ENCODE measurements around the gene SCG3.

SCG3 gene

GRCh38 chr15:51758645-51759044 lies 77.3 kb downstream of the SCG3 start:
- DNase-seq (ENCODE audit: low read depth): no peak

- no peak for DNase-seq (ENCODE audit: low read depth)
These were observed 78.3 kb downstream of the SCG3 start for GRCh38 chr15:51759557-51760070.

GRCh38 chr15:51760805-51761204 lies 79.5 kb downstream of the SCG3 start:
- no peak for DNase-seq (ENCODE audit: low read depth)

DNA sequence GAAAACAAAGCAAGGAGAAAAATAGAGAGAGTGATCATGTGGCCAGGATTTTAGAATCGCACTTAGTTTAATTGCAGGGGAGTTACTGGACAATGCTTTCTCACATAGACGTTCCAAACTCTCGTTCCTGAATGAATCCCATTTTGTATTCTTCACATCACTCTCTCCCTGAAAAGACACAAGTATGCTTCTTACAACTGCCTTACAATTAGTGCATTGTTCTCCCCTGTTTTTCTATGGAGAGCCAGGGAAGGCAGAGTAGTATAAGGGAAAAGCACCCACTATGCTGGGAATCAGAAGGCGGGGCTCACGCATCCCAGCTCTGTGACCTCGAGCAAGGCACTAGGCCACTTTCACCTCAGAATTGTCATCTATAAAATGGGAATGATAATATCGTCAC lies 84.4 kb downstream of the SCG3 start:
- DNase-seq (ENCODE audit: low read depth): no peak

DNA sequence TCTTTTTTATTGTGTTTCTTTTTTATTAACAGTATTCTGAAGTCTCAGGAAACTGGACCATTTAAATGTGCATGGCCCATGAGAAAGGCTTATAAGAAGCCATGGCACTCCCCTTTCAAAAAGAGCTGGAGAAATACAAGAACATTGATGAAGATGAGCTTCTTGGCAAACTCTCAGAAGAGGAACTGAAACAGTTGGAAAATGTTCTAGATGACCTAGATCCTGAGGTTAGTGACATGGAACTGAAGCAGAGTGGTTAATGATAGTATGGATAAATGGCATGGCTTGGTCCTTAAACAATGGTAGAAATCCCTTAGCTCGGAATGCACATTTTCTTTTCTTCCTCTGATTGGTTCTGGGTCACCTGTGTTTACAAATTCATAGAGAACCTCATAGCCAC lies 85.0 kb downstream of the SCG3 start:
- no peak for DNase-seq (ENCODE audit: low read depth)

DNA sequence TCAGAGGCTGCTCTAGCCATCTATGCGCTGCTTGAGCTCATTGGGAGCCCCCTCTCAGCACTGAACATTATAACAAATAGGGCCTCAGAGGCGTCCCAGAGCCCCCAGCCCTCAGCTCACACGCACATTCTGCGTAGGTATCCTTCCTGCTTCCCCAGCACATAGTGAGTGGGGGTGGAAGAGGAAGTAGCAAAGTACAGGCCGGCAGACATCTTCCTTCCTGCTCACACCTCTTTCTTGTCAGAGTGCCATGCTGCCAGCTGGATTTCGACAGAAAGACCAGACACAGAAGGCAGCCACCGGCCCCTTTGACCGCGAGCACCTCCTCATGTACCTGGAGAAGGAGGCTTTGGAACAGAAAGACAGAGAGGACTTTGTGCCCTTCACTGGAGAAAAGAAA lies 86.7 kb downstream of the SCG3 start:
- no peak for DNase-seq (ENCODE audit: low read depth)

All from stimulated activated CD8-positive, alpha-beta memory T cell treated with anti-CD3 and anti-CD28 coated beads, Interleukin-7, amount 100 ng/mL, for 24 hours (primary cell).